PC-9 (cell line): ENCODE measurements around the gene RPL41. TPM values are rescaled to one million over a fixed set of nuclear protein-coding genes. Genes with fewer than 3 reads are reported as not detected.

ENCODE experiments used
- BruUV-seq: library from RNA; stranded (reverse); fragments of 400-500 nt; replicated peaks from 2 replicates; lab custom pipeline; 2021; lab: Mats Ljungman, UMichigan
- CTCF ChIA-PET: fragments of 300-600 bp; sonication (Branson Sonifier 250); formaldehyde crosslinking; loops from one replicate; lab custom pipeline; 2022; ENCODE audit warnings: antibody characterized with exemption; lab: Charles Lee
- POLR2A ChIA-PET: fragments of 300-600 bp; sonication (Branson Sonifier 250); formaldehyde crosslinking; loops from one replicate; lab custom pipeline; 2022; ENCODE audit warnings: antibody characterized with exemption; ENCODE audit not compliant: unreplicated experiment; lab: Charles Lee
- DNase-seq, 2 experiments: peaks; one replicate each; pipeline versions ENCODE4 v3.0.0 to v3.0.0-alpha.2; 2015 to 2022; ENCODE audit warnings: mixed read lengths in 1 of 2
- H2AFZ ChIP-seq: fragments of 200-600 bp; sonication (generic); 2 replicates; pipeline ENCODE4 v1.8.1; 2017; ENCODE audit warnings: antibody characterized with exemption
- H3F3A ChIP-seq: fragments of 200-600 bp; sonication (generic); 2 replicates; pipeline ENCODE4 v1.8.1; 2017; ENCODE audit warnings: antibody characterized with exemption, mild to moderate bottlenecking, low read depth; ENCODE audit not compliant: insufficient read depth
- H3K27ac ChIP-seq: fragments of 200-600 bp; sonication (generic); 2 replicates; pipeline ENCODE4 v1.6.1; 2016; ENCODE audit warnings: mixed run types
- H3K27me3 ChIP-seq: fragments of 200-600 bp; sonication (generic); 2 replicates; pipeline ENCODE4 v1.6.1; 2016; ENCODE audit warnings: low read depth, mixed run types; ENCODE audit not compliant: insufficient read depth
- H3K36me3 ChIP-seq: fragments of 200-600 bp; sonication (generic); 2 replicates; pipeline ENCODE4 v1.6.1; 2016; ENCODE audit warnings: low read depth, mixed run types
- H3K4me1 ChIP-seq: fragments of 200-600 bp; sonication (generic); replicated peaks from 2 replicates; pipeline ENCODE4 v1.6.1; 2016; ENCODE audit warnings: mixed run types; ENCODE audit not compliant: insufficient read depth
- H3K4me2 ChIP-seq: fragments of 200-600 bp; sonication (generic); 2 replicates; pipeline ENCODE4 v1.6.1; 2017; ENCODE audit warnings: mixed run types
- H3K4me3 ChIP-seq: fragments of 200-600 bp; sonication (generic); 2 replicates; pipeline ENCODE4 v1.6.1; 2016; ENCODE audit warnings: mixed run types
- H3K79me2 ChIP-seq: fragments of 200-600 bp; sonication (generic); 2 replicates; pipeline ENCODE4 v1.6.1; 2017; ENCODE audit warnings: low read depth, mixed run types
- H3K9me2 ChIP-seq: fragments of 200-600 bp; sonication (generic); 2 replicates; pipeline ENCODE4 v1.8.1; 2017; ENCODE audit warnings: mild to moderate bottlenecking; ENCODE audit not compliant: insufficient read depth
- H3K9me3 ChIP-seq: fragments of 200-600 bp; sonication (generic); 2 replicates; pipeline ENCODE4 v1.8.1; 2016; ENCODE audit warnings: low read depth; ENCODE audit not compliant: insufficient read depth
- H4K20me1 ChIP-seq: fragments of 200-600 bp; sonication (generic); 2 replicates; pipeline ENCODE4 v1.8.1; 2017; ENCODE audit not compliant: insufficient read depth
- CTCF ChIP-seq: fragments of 200-600 bp; sonication (generic); conservative IDR thresholded peaks from 2 replicates; pipeline ENCODE4 v1.6.1; 2017; ENCODE audit warnings: mixed run types, antibody characterized with exemption, mild to moderate bottlenecking, moderate library complexity
- EZH2 ChIP-seq: fragments of 200-600 bp; sonication (generic); IDR thresholded peaks from 2 replicates; pipeline ENCODE4 v1.8.0; 2017; ENCODE audit warnings: antibody characterized with exemption, low read depth
- intact Hi-C: fragments of 100-400 bp; cut with micrococcal nuclease; formaldehyde crosslinking; loops from one replicate; pipeline ENCODE4 v1.10.0; 2022; ENCODE audit not compliant: unreplicated experiment
- total RNA-seq: library from RNA; stranded (reverse); gene quantifications from 2 replicates; pipeline ENCODE4 v1.2.3, GENCODE V29; 2021

The RPL41 gene
- total RNA-seq, 1 experiment from 2014 or later, result 3,423 TPM

GRCh38 chr12:56141946-56142784 is 25.7 kb downstream of the RPL41 start:
- H3K4me1 ChIP-seq, result peaks cover 12% of the 10 kb centered on the region
- H3K27me3 ChIP-seq, result no peaks in the 10 kb centered on the region
- H3K4me2 ChIP-seq, result no peak overlapping the region
- intact Hi-C loops, result no loop called here
- H2AFZ ChIP-seq, result no peak overlapping the region
- no peak overlapping the region for H3K4me3 ChIP-seq
- no peak for DNase-seq
- H4K20me1 ChIP-seq, result no peaks in the 10 kb centered on the region
- peaks cover 6% of the 10 kb centered on the region; the same call in 1 of the 2 replicates for H3K36me3 ChIP-seq
- TF ChIP-seq EZH2 (no peak), CTCF (no peak)
- no peaks in the 10 kb centered on the region for H3K9me3 ChIP-seq
- H3K27ac ChIP-seq, result no peak overlapping the region
- no peaks in the 10 kb centered on the region for H3K79me2 ChIP-seq
- H3K9me2 ChIP-seq, result no peaks in the 10 kb centered on the region
- no TSS peak for BruUV-seq
- H3F3A ChIP-seq, result peaks cover 12% of the 10 kb centered on the region
- POLR2A ChIA-PET, result no interaction called here
- CTCF ChIA-PET, result no interaction called here

- Histone ChIP-seq H3K9me2 (no peaks in the 10 kb centered on the region), H3F3A (peaks cover 15% of the 10 kb centered on the region), H3K9me3 (no peaks in the 10 kb centered on the region), H3K79me2 (no peaks in the 10 kb centered on the region), H2AFZ (no peak overlapping the region), H3K36me3 (peaks cover 6% of the 10 kb centered on the region; the same call in 1 of the 2 replicates), H3K4me3 (no peak overlapping the region), H3K27me3 (no peaks in the 10 kb centered on the region), H3K27ac (no peak overlapping the region), H4K20me1 (no peaks in the 10 kb centered on the region), H3K4me1 (peaks cover 13% of the 10 kb centered on the region), H3K4me2 (no peak overlapping the region)
- no TSS peak for BruUV-seq
- no peak for DNase-seq
- CTCF ChIA-PET, result no interaction called here
- intact Hi-C loops, result no loop called here
- TF ChIP-seq EZH2 (no peak), CTCF (no peak)
- POLR2A ChIA-PET, result no interaction called here
Measured at GRCh38 chr12:56143217-56143616, 26.8 kb downstream of the RPL41 start.

- Histone ChIP-seq H3K4me3 (no peak overlapping the region), H3F3A (peaks cover 15% of the 10 kb centered on the region), H3K4me1 (peaks cover 13% of the 10 kb centered on the region), H4K20me1 (no peaks in the 10 kb centered on the region), H3K9me3 (no peaks in the 10 kb centered on the region), H3K4me2 (no peak overlapping the region), H3K36me3 (no peaks in the 10 kb centered on the region; the same call in 1 of the 2 replicates), H2AFZ (no peak overlapping the region), H3K27me3 (no peaks in the 10 kb centered on the region), H3K9me2 (no peaks in the 10 kb centered on the region), H3K79me2 (no peaks in the 10 kb centered on the region), H3K27ac (no peak overlapping the region)
- DNase-seq, result no peak
- intact Hi-C loops, result no loop called here
- no TSS peak for BruUV-seq
- CTCF ChIA-PET, result no interaction called here
- TF ChIP-seq EZH2, result no peak
- no peak for TF ChIP-seq CTCF
- POLR2A ChIA-PET, result interaction anchor here (0.5 to 0.6 kb wide), 2 partner anchors 16 to 493 kb away, joined by 3 to 9 read pairs; no protein-coding TSS in a partner anchor
Measured at GRCh38 chr12:56143870-56144269, 27.4 kb downstream of the RPL41 start.
